ENCODE measurements around the gene GLYAT.

DNA sequence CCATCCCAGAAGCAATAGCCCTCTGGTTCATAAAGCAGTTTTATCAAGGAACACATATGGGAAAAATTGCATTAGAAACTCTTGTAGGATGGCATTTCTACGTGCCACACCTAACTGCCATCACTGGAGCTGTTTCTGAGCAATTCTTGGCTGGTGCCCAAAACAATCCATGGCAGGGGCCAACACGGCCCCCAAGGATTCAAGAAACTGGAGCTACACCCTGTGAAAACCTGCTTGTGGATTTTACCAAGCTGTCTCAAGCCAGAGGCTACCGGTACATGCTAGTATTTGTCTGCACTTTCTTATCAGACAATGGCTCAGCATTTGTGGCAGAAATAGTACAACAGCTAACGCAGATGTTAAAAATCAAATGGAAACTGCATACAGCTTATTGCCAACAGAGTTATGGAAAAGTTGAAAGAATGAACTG lies 42.4 kb upstream of the GLYAT start:
- TF ChIP-seq, protein P1, sequence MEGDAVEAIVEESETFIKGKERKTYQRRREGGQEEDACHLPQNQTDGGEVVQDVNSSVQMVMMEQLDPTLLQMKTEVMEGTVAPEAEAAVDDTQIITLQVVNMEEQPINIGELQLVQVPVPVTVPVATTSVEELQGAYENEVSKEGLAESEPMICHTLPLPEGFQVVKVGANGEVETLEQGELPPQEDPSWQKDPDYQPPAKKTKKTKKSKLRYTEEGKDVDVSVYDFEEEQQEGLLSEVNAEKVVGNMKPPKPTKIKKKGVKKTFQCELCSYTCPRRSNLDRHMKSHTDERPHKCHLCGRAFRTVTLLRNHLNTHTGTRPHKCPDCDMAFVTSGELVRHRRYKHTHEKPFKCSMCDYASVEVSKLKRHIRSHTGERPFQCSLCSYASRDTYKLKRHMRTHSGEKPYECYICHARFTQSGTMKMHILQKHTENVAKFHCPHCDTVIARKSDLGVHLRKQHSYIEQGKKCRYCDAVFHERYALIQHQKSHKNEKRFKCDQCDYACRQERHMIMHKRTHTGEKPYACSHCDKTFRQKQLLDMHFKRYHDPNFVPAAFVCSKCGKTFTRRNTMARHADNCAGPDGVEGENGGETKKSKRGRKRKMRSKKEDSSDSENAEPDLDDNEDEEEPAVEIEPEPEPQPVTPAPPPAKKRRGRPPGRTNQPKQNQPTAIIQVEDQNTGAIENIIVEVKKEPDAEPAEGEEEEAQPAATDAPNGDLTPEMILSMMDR (IDR thresholded peaks at IDR 0.05) = no peak
- no peak for TF ChIP-seq EP300 (IDR thresholded peaks at IDR 0.05; ENCODE audit: low read depth)
